Skeletal muscle satellite cell (primary cell): Measurements from ENCODE around the gene UBE2L3.
"Not testable (repeated sequence)": the region's sequence is repeated elsewhere in the genome, so short reads cannot be mapped to it uniquely, and the experiment has no call there.

Source experiments
- H3K27me3 ChIP-seq: 2 replicates; pipeline ENCODE4 v1.7.0; 2013; ENCODE audit warnings: low read length; ENCODE audit not compliant: control insufficient read depth, insufficient read depth
- H3K36me3 ChIP-seq: 2 replicates; pipeline ENCODE4 v1.7.0; 2013; ENCODE audit warnings: mild to moderate bottlenecking, control low read depth, low read length; ENCODE audit not compliant: insufficient read depth
- H3K4me1 ChIP-seq: 2 replicates; pipeline ENCODE4 v1.7.0; 2013; ENCODE audit warnings: low read length; ENCODE audit not compliant: control insufficient read depth, insufficient read depth
- H3K4me2 ChIP-seq: 2 replicates; pipeline ENCODE4 v1.7.0; 2013; ENCODE audit warnings: mild to moderate bottlenecking, low read length
- H3K4me3 ChIP-seq: 2 replicates; pipeline ENCODE4 v1.7.0; 2013; ENCODE audit warnings: low read length
- H3K9ac ChIP-seq: 2 replicates; pipeline ENCODE4 v1.7.0; 2013; ENCODE audit warnings: mild to moderate bottlenecking, low read depth, low read length, moderate library complexity
- H3K9me3 ChIP-seq: replicated peaks from 2 replicates; pipeline ENCODE4 v1.7.0; 2013; ENCODE audit warnings: mild to moderate bottlenecking, control low read depth, low read length

Gene UBE2L3

DNA sequence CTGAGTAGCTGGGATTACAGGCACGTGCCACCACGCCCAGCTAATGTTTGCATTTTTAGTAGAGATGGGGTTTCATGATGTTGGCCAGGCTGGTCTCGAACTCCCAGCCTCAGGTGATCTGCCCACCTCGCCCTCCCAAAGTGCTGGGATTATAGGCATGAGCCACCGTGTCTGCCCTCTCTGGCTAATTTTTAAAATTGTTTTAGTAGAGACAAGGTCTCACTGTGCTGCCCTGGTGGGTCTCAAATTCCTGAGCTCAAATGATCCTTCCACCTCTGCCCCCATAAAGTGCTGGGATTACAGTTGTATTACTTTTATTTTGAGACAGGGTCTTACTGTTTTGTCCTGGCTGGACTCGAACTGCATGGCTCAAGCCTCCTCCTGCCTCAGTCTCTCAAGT, 78.0 kb downstream of the UBE2L3 start:
- not testable (repeated sequence) for H3K36me3 ChIP-seq, H3K4me3 ChIP-seq, H3K27me3 ChIP-seq, H3K9ac ChIP-seq, H3K9me3 ChIP-seq, H3K4me2 ChIP-seq
- peaks cover 15% of the 10 kb centered on the region for H3K4me1 ChIP-seq

DNA sequence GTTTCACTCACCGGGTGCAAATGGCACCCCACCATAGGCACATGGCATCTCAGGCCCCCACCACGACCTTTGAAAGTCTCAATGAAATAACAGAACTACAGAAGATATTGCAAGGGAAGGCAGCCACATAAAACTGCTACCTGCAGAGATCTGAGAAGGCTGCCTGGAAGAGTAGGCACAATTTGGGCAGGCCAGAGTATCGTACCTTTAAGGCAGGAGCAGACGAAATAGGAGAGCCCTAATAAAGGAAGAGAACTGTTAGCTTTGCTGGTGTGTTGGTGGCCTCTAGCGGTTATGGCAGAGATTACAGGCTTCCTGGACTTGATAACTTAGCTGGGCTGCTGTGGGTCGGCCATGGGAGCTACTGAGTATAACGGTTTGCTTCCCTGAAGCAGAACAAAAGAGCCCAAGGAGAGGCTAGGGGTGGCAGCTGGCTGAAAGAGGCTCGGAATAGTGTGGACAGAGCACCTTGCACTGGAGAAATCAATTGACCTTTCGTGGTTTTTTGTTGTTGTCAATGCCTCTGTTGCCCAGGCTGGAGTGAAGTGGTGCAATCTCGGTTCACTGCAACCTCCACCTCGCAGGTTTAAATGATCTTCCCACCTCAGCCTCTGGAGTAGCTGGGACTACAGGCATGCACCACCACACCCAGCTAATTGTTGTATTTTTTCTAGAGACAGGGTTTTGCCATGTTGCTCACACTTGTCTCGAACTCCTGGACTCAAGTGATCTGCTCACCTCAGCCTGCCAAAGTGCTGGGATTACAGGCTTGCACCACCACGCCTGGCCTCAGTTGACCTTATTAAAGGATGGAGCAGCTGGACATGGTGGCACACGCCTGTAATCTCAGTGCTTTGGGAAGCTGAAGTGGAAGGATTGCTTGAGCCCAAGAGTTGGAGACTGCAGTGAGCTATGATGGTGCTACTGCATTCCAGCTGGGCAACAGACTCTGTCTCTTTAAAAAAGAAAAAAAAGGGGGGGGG, 79.4 kb downstream of the UBE2L3 start:
- no peaks in the 10 kb centered on the region for H3K27me3 ChIP-seq
- no peaks in the 10 kb centered on the region for H3K9me3 ChIP-seq
- no peak overlapping the region for H3K4me2 ChIP-seq
- peaks cover 7% of the 10 kb centered on the region for H3K36me3 ChIP-seq
- peaks cover 20% of the 10 kb centered on the region for H3K4me1 ChIP-seq
- H3K9ac ChIP-seq, result no peak overlapping the region
- H3K4me3 ChIP-seq, result no peak overlapping the region

GRCh38 chr22:21650280-21650679, 82.8 kb downstream of the UBE2L3 start:
- peaks cover 13% of the 10 kb centered on the region for H3K36me3 ChIP-seq
- H3K27me3 ChIP-seq, result no peaks in the 10 kb centered on the region
- no peaks in the 10 kb centered on the region for H3K9me3 ChIP-seq
- H3K4me1 ChIP-seq, result peaks cover 13% of the 10 kb centered on the region
- H3K9ac ChIP-seq, result no peak overlapping the region
- no peak overlapping the region for H3K4me3 ChIP-seq
- no peak overlapping the region for H3K4me2 ChIP-seq

- no peaks in the 10 kb centered on the region for H3K27me3 ChIP-seq
- H3K36me3 ChIP-seq, result peaks cover 13% of the 10 kb centered on the region
- no peaks in the 10 kb centered on the region for H3K9me3 ChIP-seq
- H3K4me1 ChIP-seq, result peaks cover 13% of the 10 kb centered on the region
- peak overlapping the region; percentile 82 for H3K9ac ChIP-seq
- peak overlapping the region; percentile 95 for H3K4me3 ChIP-seq
- H3K4me2 ChIP-seq, result peak overlapping the region; percentile 96
Observed at GRCh38 chr22:21650823-21651520, 83.5 kb downstream of the UBE2L3 start.

DNA sequence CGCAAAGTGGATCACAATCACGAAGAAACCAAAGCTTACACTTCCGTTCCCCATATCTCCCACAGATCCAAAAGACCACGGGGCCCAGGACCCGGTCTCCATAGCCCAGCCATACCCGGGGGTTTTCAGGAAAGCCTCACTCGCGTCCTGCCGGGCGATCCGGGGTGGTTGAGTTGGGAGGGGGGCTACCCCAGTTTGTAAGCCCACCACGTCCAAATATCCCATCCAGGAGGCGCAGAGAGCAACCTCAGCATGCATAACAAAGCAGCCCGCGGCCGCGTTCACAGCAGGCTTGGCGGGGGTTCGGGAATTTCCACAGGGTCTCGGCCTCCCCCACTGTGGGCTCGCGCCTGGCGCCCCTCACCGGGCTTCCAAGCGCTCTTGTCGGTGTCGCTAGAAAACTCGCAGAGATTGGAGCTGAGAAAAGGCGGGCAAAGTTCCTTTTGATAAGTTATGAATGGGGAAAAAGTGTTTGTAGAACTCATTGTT, 84.1 kb downstream of the UBE2L3 start:
- Histone ChIP-seq H3K9ac (peak overlapping the region; percentile 82), H3K9me3 (no peaks in the 10 kb centered on the region), H3K4me1 (peaks cover 13% of the 10 kb centered on the region)

DNA sequence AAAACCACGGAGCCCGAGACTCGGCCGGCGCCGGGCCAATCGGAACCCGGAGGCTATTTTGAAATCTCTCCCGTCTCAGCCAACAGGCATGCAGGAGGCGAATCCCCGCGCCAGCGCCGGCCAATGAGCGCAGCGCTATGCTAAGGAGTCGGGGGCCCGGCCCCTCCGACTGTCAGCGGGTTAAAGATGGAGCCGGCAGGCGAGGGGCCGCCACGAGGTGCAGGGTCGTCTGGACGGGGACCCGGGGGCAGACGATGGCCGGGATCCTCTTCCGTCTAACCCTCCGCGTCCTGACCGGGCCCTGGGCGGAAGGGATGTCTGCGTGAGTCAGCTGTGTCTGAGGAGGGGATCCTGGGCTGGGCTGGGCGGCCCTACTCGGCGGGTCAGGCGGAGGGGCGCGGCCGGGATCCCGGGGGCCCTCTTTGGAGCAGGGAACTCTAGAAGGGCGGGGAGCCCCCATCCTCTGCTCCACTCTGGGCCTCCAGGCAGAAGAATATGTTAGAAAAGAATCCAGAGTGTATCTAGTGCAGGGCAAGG, 84.6 kb downstream of the UBE2L3 start:
- Histone ChIP-seq H3K9me3 (no peaks in the 10 kb centered on the region), H3K9ac (peak overlapping the region; percentile 82), H3K4me2 (peak overlapping the region; percentile 96), H3K4me3 (peak overlapping the region; percentile 95), H3K4me1 (peaks cover 15% of the 10 kb centered on the region), H3K27me3 (no peaks in the 10 kb centered on the region), H3K36me3 (peaks cover 11% of the 10 kb centered on the region)

More for the DNA sequence above, 84.1 kb downstream of the UBE2L3 start:
- peak overlapping the region; percentile 96 for H3K4me2 ChIP-seq
- H3K36me3 ChIP-seq, result peaks cover 13% of the 10 kb centered on the region
- no peaks in the 10 kb centered on the region for H3K27me3 ChIP-seq
- H3K4me3 ChIP-seq, result peak overlapping the region; percentile 95

- peak overlapping the region; percentile 96 for H3K4me2 ChIP-seq
- peak overlapping the region; percentile 95 for H3K4me3 ChIP-seq
- H3K27me3 ChIP-seq, result no peaks in the 10 kb centered on the region
- peaks cover 8% of the 10 kb centered on the region for H3K36me3 ChIP-seq
- peaks cover 21% of the 10 kb centered on the region for H3K4me1 ChIP-seq
- peak overlapping the region; percentile 82 for H3K9ac ChIP-seq
- H3K9me3 ChIP-seq, result no peaks in the 10 kb centered on the region
Observed at GRCh38 chr22:21652547-21653545, 85.3 kb downstream of the UBE2L3 start.

GRCh38 chr22:21657020-21657359, 89.5 kb downstream of the UBE2L3 start:
- H3K9ac ChIP-seq, result no peak overlapping the region
- peaks cover 12% of the 10 kb centered on the region for H3K4me1 ChIP-seq
- no peaks in the 10 kb centered on the region for H3K9me3 ChIP-seq
- H3K4me3 ChIP-seq, result peak overlapping the region; percentile 71
- H3K4me2 ChIP-seq, result peak overlapping the region; percentile 85
- no peaks in the 10 kb centered on the region for H3K27me3 ChIP-seq
- peaks cover 6% of the 10 kb centered on the region for H3K36me3 ChIP-seq

DNA sequence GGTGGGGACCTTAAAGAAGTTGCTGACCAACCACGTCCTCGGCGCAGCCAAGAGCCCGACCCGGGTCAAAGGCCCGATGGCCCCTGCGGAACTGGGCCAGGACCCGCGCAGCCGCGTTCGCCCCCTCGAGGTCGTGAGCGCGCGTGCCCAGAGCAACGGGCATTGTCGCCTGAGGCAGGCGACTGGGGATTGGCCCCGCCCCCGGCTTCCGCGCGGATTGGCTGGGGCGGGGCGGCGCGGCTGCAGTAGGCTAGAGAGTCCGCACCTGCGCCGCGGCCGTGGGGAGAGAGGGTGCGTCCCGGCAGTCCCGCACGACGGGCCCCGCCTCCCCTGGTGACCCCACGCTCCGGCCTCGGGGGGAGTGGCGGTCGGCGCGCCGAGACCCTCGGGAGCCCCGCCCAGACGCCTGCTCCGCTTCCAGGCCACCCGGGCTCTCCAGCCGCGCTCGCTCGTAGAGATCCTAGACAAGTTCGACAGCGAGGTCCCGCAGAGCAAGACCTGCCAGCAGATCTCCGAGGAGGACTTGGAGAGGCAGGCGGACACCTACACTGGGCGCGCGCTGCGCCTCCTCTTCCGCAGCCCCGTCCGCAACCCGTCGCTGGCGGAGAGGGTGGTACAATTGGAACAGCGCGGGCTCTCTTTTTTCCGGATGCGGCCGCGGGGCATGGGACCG, 90.0 kb downstream of the UBE2L3 start:
- Histone ChIP-seq H3K36me3 (peaks cover 6% of the 10 kb centered on the region), H3K4me2 (peak overlapping the region; percentile 85), H3K9me3 (no peaks in the 10 kb centered on the region), H3K27me3 (no peaks in the 10 kb centered on the region), H3K4me1 (peaks cover 12% of the 10 kb centered on the region), H3K4me3 (peak overlapping the region; percentile 71), H3K9ac (no peak overlapping the region)

- no peak overlapping the region for H3K4me2 ChIP-seq
- no peak overlapping the region for H3K4me3 ChIP-seq
- no peaks in the 10 kb centered on the region for H3K9me3 ChIP-seq
- no peaks in the 10 kb centered on the region for H3K36me3 ChIP-seq
- no peaks in the 10 kb centered on the region for H3K27me3 ChIP-seq
- peaks cover 8% of the 10 kb centered on the region for H3K4me1 ChIP-seq
- H3K9ac ChIP-seq, result no peak overlapping the region
Observed at GRCh38 chr22:21659864-21660525, 92.5 kb downstream of the UBE2L3 start.
